Right ventricle myocardium inferior (tissue), 1 donor: ENCODE results near the gene TMEM132D. TPM values are rescaled to one million over a fixed set of nuclear protein-coding genes. Genes with fewer than 3 reads are reported as not detected.

ENCODE experiments used
- ATAC-seq: fragments of 200-7000 bp; cut with Tn5 transposase; one replicate; pipeline ENCODE4 v1.9.1; 2020; ENCODE audit warnings: mild to moderate bottlenecking, moderate library complexity
- DNase-seq: peaks from one replicate; pipeline ENCODE4 v3.0.0; 2021; ENCODE audit errors: missing footprints
- intact Hi-C: fragments of 100-400 bp; cut with DNase I; formaldehyde crosslinking; loops from one replicate; pipeline ENCODE4 v1.11.0; 2022
- total RNA-seq: library from RNA; stranded (reverse); fragmentation: NEBNext Ultra II Directional; extraction: Animal tissue kit (Norgen Biotek cat#: 25700); gene quantifications from one replicate; pipeline ENCODE4 v1.2.1, GENCODE V29; 2021
- donor health status: DM: no; HTN: yes; CAD: no; lungs with severe emphysema.

Gene TMEM132D
- total RNA-seq, 1 donor from 2014 or later, result not detected

GRCh38 chr12:129446696-129447095 lies 457.1 kb downstream of the TMEM132D start:
- DNase-seq (no peak), ATAC-seq (no peak)
- intact Hi-C loops, result no loop called here

GRCh38 chr12:129440278-129440677 lies 463.5 kb downstream of the TMEM132D start:
- intact Hi-C loops, result no loop called here
- DNase-seq, result no peak
- ATAC-seq, result no peak

- no peak for ATAC-seq
- intact Hi-C loops, result no loop called here
- DNase-seq, result no peak
Measured at GRCh38 chr12:129434790-129435189, 469.0 kb downstream of the TMEM132D start.

GRCh38 chr12:129428240-129428936 lies 475.4 kb downstream of the TMEM132D start:
- intact Hi-C loops, result no loop called here
- ATAC-seq (no peak), DNase-seq (no peak)

- intact Hi-C loops, result no loop called here
- ATAC-seq (no peak), DNase-seq (no peak)
Measured at GRCh38 chr12:129423041-129423580, 480.7 kb downstream of the TMEM132D start.

GRCh38 chr12:129413295-129413694 lies 490.5 kb downstream of the TMEM132D start:
- intact Hi-C loops, result no loop called here
- no peak for DNase-seq
- ATAC-seq, result no peak

- intact Hi-C loops, result no loop called here
- DNase-seq (no peak), ATAC-seq (no peak)
Measured at GRCh38 chr12:129409281-129409680, 494.5 kb downstream of the TMEM132D start.

GRCh38 chr12:129404556-129404955 lies 499.3 kb downstream of the TMEM132D start:
- ATAC-seq, result no peak
- intact Hi-C loops, result no loop called here

GRCh38 chr12:129401572-129401971 lies 502.3 kb downstream of the TMEM132D start:
- intact Hi-C loops, result no loop called here
- DNase-seq (no peak), ATAC-seq (no peak)

More at GRCh38 chr12:129404556-129404955, 499.3 kb downstream of the TMEM132D start:
- DNase-seq, result no peak

- no peak for ATAC-seq
- DNase-seq, result no peak
- intact Hi-C loops, result no loop called here
Measured at GRCh38 chr12:129394177-129394825, 509.5 kb downstream of the TMEM132D start.

GRCh38 chr12:129393357-129393937 lies 510.4 kb downstream of the TMEM132D start:
- ATAC-seq, result no peak
- intact Hi-C loops, result no loop called here
- DNase-seq, result no peak

- intact Hi-C loops, result no loop called here
- no peak for DNase-seq
- no peak for ATAC-seq
Measured at GRCh38 chr12:129385637-129385990, 518.2 kb downstream of the TMEM132D start.

- ATAC-seq, result no peak
- intact Hi-C loops, result no loop called here
Measured at GRCh38 chr12:129383956-129384355, 519.9 kb downstream of the TMEM132D start.

GRCh38 chr12:129381715-129382114 lies 522.1 kb downstream of the TMEM132D start:
- intact Hi-C loops, result no loop called here
- DNase-seq (no peak), ATAC-seq (no peak)

More at GRCh38 chr12:129383956-129384355, 519.9 kb downstream of the TMEM132D start:
- DNase-seq, result no peak

- DNase-seq, result no peak
- ATAC-seq, result no peak
- intact Hi-C loops, result no loop called here
Measured at GRCh38 chr12:129379076-129379804, 524.6 kb downstream of the TMEM132D start.

GRCh38 chr12:129378496-129378895 lies 525.3 kb downstream of the TMEM132D start:
- DNase-seq (no peak), ATAC-seq (no peak)
- intact Hi-C loops, result no loop called here

GRCh38 chr12:129373746-129374145 lies 530.1 kb downstream of the TMEM132D start:
- no peak for ATAC-seq
- no peak for DNase-seq
- intact Hi-C loops, result no loop called here

- intact Hi-C loops, result no loop called here
- ATAC-seq (no peak), DNase-seq (no peak)
Measured at GRCh38 chr12:129372876-129373275, 530.9 kb downstream of the TMEM132D start.

GRCh38 chr12:129372348-129372747 lies 531.5 kb downstream of the TMEM132D start:
- no peak for DNase-seq
- ATAC-seq, result no peak
- intact Hi-C loops, result no loop called here
